Loucy (cell line): ENCODE measurements around the gene PSMC1.

Experiments used
- CTCF ChIP-seq: fragments of 200-600 bp; sonication (generic); conservative IDR thresholded peaks from 2 replicates; pipeline ENCODE4 v1.5.1; 2014; ENCODE audit warnings: mild to moderate bottlenecking, antibody characterized with exemption, low read length
- EZH2phosphoT487 ChIP-seq: fragments of 200-600 bp; IDR thresholded peaks from 2 replicates; pipeline ENCODE4 v1.6.1; 2018; ENCODE audit warnings: antibody characterized with exemption, mild to moderate bottlenecking, moderate library complexity, borderline replicate concordance

- TF ChIP-seq CTCF: no peak
- no peak for TF ChIP-seq EZH2phosphoT487
Measured at GRCh38 chr14:90297876-90298629, 41.7 kb downstream of the PSMC1 start.
